ENCODE data around the gene GHRHR. TPM values are rescaled to one million over a fixed set of nuclear protein-coding genes. Genes with fewer than 3 reads are reported as not detected.

Gene GHRHR
- total RNA-seq (not detected), total RNA-seq (0 reads per million in 2 donors)

- DNase-seq = no peak
- H3K36me3 Mint-ChIP-seq (ENCODE audit: low read depth) = no peaks in the 10 kb centered on the region
- H3K9me3 ChIP-seq (ENCODE audit: control insufficient read depth, low read length, poor library complexity, severe bottlenecking) = no peaks in the 10 kb centered on the region
- ATAC-seq = no peak
- H3K4me3 Mint-ChIP-seq = no peak within 1 kb of the TSS
- H3K27me3 Mint-ChIP-seq = peaks cover 32% of the 10 kb centered on the region
- H3K27ac Mint-ChIP-seq = peak within 1 kb of the TSS; percentile 43
- no peaks in the 10 kb centered on the region for H3K4me1 Mint-ChIP-seq
Observed at GRCh38 chr7:30963842-30964241, at the start of gene GHRHR. GHRHR (plus strand) TSS chr7:30963953; CDS start chr7:30964069, 116 bp downstream.

DNA sequence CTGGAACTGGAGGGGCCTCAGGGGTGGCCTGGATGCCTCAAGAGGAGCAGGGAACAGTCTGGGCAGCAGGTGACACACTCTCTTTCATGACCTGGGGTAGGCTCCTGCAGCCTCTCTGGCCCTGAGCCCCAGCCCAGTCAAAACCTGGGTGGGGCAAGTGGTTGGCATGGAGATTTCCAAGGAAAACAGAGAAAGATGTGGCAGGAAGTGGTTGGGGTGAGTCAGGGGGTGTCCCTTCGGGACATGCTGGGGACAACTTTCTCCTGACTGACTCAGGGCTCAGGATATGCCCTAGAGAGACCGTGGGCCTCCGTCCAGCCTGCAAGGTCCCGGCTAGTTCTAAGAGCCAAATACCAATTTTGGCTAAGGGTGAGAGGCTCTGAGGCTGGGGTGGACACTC, 49.2 kb upstream of the GHRHR start:
- Mint-ChIP-seq H3K36me3 (ENCODE audit: low read depth) (peaks cover 3% of the 10 kb centered on the region), H3K4me3 (no peak overlapping the region), H3K27me3 (peaks cover 21% of the 10 kb centered on the region), H3K27ac (no peak overlapping the region), H3K4me1 (peaks cover 6% of the 10 kb centered on the region)
- no peak for ATAC-seq
- no peaks in the 10 kb centered on the region for H3K9me3 ChIP-seq (ENCODE audit: control insufficient read depth, low read length, poor library complexity, severe bottlenecking)
- no peak for DNase-seq

DNA sequence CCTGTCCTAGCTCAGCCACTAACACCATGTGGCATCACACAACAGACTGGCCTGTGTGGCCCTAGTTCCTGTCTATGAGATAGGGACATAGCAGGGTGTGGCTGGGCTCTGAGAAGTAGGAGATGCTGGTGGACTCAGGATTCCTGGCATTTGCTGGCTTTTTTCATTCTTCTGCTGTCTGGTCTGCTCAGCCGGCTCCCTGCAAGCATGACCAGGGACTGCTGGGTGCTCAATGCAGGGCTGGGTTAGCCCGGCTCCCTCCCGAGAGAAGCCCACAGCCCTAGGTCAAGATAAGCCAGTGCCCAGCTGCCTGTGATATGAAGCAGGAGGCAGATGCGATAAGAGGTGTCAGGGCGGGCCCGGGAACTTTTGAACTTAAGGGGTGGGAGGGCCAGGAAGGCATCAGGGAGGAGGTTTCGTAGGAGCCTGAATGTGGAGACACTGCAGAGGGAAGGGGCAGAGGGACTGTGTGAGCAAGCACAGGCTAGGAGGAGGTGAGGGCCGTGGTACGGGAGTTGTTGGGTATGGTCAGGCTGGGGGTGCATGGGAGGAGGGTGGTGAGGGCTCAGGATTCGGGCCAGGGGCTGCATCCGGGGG, 48.6 kb upstream of the GHRHR start:
- H3K4me1 Mint-ChIP-seq = peaks cover 6% of the 10 kb centered on the region
- DNase-seq (no peak), ATAC-seq (no peak)
- H3K27ac Mint-ChIP-seq = no peak overlapping the region
- H3K9me3 ChIP-seq (ENCODE audit: control insufficient read depth, low read length, poor library complexity, severe bottlenecking) = no peaks in the 10 kb centered on the region
- H3K27me3 Mint-ChIP-seq = peaks cover 21% of the 10 kb centered on the region
- no peak overlapping the region for H3K4me3 Mint-ChIP-seq
- peaks cover 3% of the 10 kb centered on the region for H3K36me3 Mint-ChIP-seq (ENCODE audit: low read depth)

DNA sequence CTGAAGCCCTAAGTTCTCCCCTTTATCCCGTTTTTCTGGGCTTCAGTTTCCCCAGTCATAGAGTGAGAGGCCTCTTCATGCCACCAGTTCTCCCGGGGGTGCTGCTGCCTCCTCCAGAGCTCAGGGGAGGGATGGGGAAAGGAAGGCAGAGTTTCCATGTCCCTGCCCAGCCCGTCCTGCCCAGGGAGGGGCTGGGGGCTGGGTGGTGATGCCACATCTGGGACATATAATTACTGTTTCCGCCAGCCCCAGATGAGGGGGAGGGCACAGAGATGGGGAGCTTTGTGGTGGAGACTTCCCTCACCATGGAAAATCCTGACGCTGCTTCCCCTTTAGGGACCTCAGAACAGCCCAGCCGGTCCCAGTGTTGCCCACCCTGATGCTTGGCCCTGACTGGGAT, 48.0 kb upstream of the GHRHR start:
- H3K36me3 Mint-ChIP-seq (ENCODE audit: low read depth) = peaks cover under 1% of the 10 kb centered on the region
- peaks cover 3% of the 10 kb centered on the region for H3K4me1 Mint-ChIP-seq
- no peak overlapping the region for H3K27ac Mint-ChIP-seq
- no peak for DNase-seq
- H3K9me3 ChIP-seq (ENCODE audit: control insufficient read depth, low read length, poor library complexity, severe bottlenecking) = no peaks in the 10 kb centered on the region
- ATAC-seq = no peak
- H3K27me3 Mint-ChIP-seq = peaks cover 17% of the 10 kb centered on the region
- no peak overlapping the region for H3K4me3 Mint-ChIP-seq

DNA sequence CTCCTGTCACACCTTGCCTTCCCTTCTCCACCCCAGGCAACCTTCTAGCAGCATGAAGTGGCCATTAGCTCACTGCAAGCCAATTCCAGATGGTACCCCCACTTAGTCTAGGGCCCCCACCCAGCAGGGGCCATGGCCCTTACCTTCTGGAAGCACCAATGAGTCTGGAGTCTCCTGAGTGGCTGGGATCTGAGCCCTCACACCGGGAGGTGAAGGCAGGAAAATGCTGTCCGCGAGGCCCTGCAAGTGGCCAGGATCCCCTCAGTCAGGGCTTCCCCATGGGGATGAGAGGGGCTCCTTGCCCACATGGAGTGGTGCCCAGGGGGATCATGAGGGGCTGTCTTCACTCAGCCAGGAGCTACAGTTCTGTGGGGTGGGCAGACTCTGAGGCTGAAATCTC, 47.5 kb upstream of the GHRHR start:
- Mint-ChIP-seq H3K4me1 (peaks cover 3% of the 10 kb centered on the region), H3K27me3 (peaks cover 12% of the 10 kb centered on the region), H3K36me3 (ENCODE audit: low read depth) (no peaks in the 10 kb centered on the region), H3K4me3 (no peak overlapping the region), H3K27ac (no peak overlapping the region)
- DNase-seq (no peak), ATAC-seq (no peak)
- no peaks in the 10 kb centered on the region for H3K9me3 ChIP-seq (ENCODE audit: control insufficient read depth, low read length, poor library complexity, severe bottlenecking)

GRCh38 chr7:30916767-30917166, 47.0 kb upstream of the GHRHR start:
- Mint-ChIP-seq H3K36me3 (ENCODE audit: low read depth) (no peaks in the 10 kb centered on the region), H3K4me1 (peaks cover 3% of the 10 kb centered on the region), H3K27ac (no peak overlapping the region), H3K4me3 (no peak overlapping the region), H3K27me3 (peaks cover 12% of the 10 kb centered on the region)
- no peaks in the 10 kb centered on the region for H3K9me3 ChIP-seq (ENCODE audit: control insufficient read depth, low read length, poor library complexity, severe bottlenecking)
- ATAC-seq = no peak
- no peak for DNase-seq

GRCh38 chr7:30917216-30917893, 46.4 kb upstream of the GHRHR start:
- Mint-ChIP-seq H3K27me3 (peaks cover 12% of the 10 kb centered on the region), H3K36me3 (ENCODE audit: low read depth) (no peaks in the 10 kb centered on the region), H3K4me1 (peaks cover 3% of the 10 kb centered on the region), H3K27ac (no peak overlapping the region), H3K4me3 (no peak overlapping the region)
- DNase-seq (no peak), ATAC-seq (no peak)
- no peaks in the 10 kb centered on the region for H3K9me3 ChIP-seq (ENCODE audit: control insufficient read depth, low read length, poor library complexity, severe bottlenecking)

GRCh38 chr7:30918676-30919075, 45.1 kb upstream of the GHRHR start:
- peaks cover 4% of the 10 kb centered on the region for H3K27me3 Mint-ChIP-seq
- H3K36me3 Mint-ChIP-seq (ENCODE audit: low read depth) = no peaks in the 10 kb centered on the region
- DNase-seq = no peak
- H3K9me3 ChIP-seq (ENCODE audit: control insufficient read depth, low read length, poor library complexity, severe bottlenecking) = no peaks in the 10 kb centered on the region
- peaks cover 3% of the 10 kb centered on the region for H3K4me1 Mint-ChIP-seq
- no peak overlapping the region for H3K27ac Mint-ChIP-seq
- no peak overlapping the region for H3K4me3 Mint-ChIP-seq
- no peak for ATAC-seq

- DNase-seq (peak in 1 of 3 donors; percentile 1), ATAC-seq (no peak)
- Mint-ChIP-seq H3K36me3 (ENCODE audit: low read depth) (no peaks in the 10 kb centered on the region), H3K4me1 (no peaks in the 10 kb centered on the region), H3K4me3 (no peak overlapping the region), H3K27ac (no peak overlapping the region), H3K27me3 (no peaks in the 10 kb centered on the region)
- no peaks in the 10 kb centered on the region for H3K9me3 ChIP-seq (ENCODE audit: control insufficient read depth, low read length, poor library complexity, severe bottlenecking)
Observed at GRCh38 chr7:30920021-30920583, 43.7 kb upstream of the GHRHR start.

DNA sequence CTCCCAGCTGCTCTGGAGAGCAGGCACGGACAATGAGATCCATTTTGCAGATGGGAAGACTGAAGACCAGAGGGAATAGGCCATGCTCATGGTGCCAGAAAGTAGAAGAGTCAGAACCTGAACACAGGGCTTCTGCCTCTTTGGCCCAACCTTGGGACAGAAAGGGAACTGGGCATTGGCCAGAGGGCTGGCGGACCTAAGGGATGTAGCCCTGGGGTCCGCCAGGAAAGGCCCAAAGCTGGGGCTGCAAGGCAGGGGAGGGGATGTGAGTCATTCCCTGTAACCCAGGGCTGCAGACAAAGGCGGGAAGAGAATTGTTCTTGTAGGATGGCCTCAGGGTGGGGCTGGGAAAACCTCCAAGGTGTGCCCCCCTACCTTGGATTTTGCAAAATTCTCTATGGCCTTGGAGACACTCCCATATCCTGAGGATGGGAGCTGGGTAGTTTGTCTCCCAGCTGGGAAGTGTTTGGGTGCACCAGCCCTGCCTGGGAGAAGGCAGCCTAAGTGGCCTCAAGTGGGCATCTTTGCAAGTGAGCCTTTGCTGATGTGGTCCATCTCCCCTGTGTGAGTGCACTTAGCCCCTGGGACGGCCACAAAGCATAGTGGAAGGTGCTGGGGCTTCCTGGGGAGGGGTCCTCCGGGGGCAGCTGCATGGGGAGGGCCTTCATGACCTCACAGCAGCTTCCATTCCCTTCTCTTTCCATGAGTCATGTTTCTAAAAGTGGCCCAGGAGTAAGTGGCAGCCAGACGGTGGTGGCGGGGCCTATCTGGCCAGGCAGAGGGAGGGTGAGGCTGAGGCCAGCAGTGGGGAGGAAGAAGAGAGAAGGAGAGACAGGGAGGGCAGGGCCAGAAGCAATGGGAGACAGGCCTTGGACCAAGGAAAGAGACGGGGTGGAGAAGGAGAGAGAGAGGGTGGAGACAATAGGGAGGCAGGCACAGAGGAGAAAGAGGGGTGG, 42.9 kb upstream of the GHRHR start:
- H3K27ac Mint-ChIP-seq = no peak overlapping the region
- H3K4me3 Mint-ChIP-seq = no peak overlapping the region
- ATAC-seq = no peak
- H3K4me1 Mint-ChIP-seq = no peaks in the 10 kb centered on the region
- peak in 2 of 3 donors; percentile 3 to 7 for DNase-seq
- no peaks in the 10 kb centered on the region for H3K36me3 Mint-ChIP-seq (ENCODE audit: low read depth)
- no peaks in the 10 kb centered on the region for H3K27me3 Mint-ChIP-seq
- H3K9me3 ChIP-seq (ENCODE audit: control insufficient read depth, low read length, poor library complexity, severe bottlenecking) = no peaks in the 10 kb centered on the region

- no peaks in the 10 kb centered on the region for H3K9me3 ChIP-seq (ENCODE audit: control insufficient read depth, low read length, poor library complexity, severe bottlenecking)
- Mint-ChIP-seq H3K27me3 (no peaks in the 10 kb centered on the region), H3K27ac (no peak overlapping the region), H3K4me3 (no peak overlapping the region), H3K4me1 (no peaks in the 10 kb centered on the region), H3K36me3 (ENCODE audit: low read depth) (no peaks in the 10 kb centered on the region)
- ATAC-seq = no peak
- peak in 2 of 3 donors; percentile 3 to 6 for DNase-seq
Observed at GRCh38 chr7:30921540-30922401, 42.0 kb upstream of the GHRHR start.

DNA sequence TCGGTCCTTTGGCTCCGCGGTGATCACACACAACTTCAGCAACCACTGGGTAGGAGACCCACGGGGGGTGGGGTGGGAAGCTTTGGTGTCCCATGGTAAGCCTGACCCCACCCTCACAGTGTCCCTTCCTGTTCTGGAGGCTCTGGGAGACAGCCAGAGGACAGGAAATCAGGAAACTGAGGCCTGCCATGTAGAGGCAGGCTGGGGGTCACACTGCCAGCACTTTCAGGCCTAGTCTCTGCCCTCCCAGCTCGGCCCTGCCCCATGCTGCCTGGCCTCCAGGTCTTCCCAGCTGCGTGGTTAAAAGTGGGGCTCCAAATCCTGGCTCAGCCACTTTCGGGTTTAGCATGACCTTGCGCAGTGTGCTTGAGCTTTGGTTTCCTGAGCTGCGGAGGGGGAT, 41.2 kb upstream of the GHRHR start:
- Mint-ChIP-seq H3K36me3 (ENCODE audit: low read depth) (no peaks in the 10 kb centered on the region), H3K27ac (no peak overlapping the region), H3K27me3 (no peaks in the 10 kb centered on the region), H3K4me3 (no peak overlapping the region), H3K4me1 (no peaks in the 10 kb centered on the region)
- DNase-seq (no peak), ATAC-seq (no peak)
- no peaks in the 10 kb centered on the region for H3K9me3 ChIP-seq (ENCODE audit: control insufficient read depth, low read length, poor library complexity, severe bottlenecking)
